DMS79 treated with DMSO at 0.1 percent for 48 hours (cell line): ENCODE data around the gene CAB39L.
"Not testable (repeated sequence)": the region's sequence is repeated elsewhere in the genome, so short reads cannot be mapped to it uniquely, and the experiment has no call there.

Experiments used
- DNase-seq: peaks from one replicate; lab custom pipeline; 2025; lab: John Stamatoyannopoulos, UW

The CAB39L gene

DNA sequence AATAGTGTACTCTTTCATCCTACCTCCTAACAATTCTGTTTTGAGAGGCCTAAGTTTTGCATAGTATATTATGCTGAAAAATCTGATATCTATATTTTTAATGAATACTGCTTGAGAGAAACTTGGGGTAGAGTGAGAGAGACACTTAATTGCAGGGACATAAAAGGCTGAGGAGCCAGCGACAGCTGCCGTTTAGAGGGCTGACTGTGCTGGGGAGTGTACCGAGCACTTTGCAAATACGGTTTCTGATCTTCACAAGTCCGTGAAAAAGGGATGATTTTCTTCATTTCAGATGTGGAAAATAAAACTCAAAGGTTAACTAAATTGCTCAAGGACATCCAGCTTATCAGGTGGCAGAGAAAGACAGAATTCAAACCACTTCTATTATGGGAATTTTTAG is 97.4 kb downstream of the CAB39L start:
- DNase-seq = no peak

DNA sequence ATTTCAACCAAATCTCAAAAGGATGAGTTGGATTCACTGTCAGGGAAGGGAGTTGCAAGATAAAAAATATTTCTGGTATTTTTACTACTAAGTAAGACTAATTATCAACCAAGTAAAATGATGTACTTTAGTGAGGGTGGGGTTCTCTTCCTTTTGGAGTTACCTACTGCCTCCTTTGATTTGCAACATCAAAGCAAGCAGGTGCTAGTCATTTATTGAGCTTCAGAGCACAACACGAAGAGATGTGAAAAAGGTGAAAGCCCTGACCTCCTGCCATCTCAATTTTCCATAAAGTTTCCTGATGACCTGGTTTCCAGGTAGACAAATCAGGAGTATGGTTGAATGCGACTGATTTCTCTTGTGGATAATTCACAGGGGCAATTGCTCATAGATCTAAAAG is 100.1 kb downstream of the CAB39L start:
- no peak for DNase-seq

DNA sequence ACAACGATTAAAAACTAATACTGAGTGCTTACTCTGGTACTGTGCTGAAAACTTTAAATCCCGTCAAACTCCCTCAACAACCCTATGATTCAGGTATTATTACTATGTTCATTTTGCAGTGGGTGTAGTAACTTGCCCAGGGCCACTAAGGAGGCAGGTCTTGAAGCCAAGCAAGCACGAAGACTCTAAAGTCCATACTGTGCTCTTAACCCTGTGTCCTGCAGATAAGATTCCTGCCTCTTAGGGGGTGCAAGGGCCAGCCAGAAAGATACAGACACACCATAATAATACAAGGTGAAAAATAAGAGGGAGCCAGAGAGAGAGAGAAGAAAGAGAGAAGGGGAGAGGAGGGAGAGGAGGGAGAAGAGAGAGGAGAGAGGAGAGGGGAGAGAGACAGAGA is 100.6 kb downstream of the CAB39L start:
- DNase-seq = no peak

DNA sequence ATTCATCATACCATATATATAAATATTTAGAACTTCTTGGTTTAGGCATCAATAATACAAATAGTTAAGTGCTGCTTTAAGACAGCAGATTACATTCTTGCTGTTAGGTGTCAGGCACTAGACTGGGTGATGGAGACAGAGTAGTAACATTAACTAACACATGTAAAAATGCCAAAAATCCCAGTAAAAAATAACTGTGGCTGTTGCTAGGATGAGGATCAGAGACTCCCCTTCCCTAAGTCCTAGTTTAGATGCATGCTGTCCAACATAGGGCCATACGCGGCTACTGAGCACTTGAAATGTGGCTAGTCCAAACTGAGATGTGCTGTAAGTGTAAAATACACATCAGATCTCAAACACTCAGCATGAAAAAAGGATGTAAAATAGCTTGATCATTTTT is 101.4 kb downstream of the CAB39L start:
- DNase-seq = no peak

DNA sequence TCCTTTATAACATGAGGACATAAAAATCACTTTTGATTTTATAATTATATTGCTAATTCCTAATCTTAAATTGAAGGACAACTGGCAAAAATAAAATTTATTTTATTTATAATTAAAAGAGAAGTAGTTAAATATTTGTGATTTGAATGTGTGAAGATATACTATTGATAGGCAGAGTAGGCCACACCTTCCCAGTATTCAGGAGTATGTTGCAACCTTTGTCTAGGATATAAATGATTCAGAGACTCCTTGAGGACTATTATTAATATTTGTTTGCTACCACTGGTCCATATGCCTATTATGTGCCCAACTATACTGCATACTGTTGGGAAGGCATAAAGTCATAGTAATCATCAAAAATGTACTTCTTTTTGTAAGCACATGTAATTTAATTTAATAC is 101.9 kb downstream of the CAB39L start:
- no peak for DNase-seq

DNA sequence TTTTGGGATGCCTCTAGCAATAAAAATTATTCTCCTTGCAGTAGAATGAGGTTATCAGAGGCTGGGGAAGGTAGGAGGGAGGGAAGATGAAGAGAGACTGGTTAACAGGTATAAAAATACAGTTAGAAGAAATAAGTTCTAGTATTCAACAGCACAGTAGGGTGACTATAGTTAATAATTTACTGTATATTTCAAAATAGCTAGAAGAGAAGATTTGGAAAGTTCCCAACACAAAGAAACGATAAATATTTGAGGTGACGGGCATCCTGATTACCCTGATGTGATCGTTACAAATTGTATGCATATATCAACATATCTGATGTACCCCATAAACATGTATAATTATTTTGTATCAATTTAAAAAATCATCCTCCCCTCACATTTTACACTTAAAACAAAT is 102.3 kb downstream of the CAB39L start:
- DNase-seq = no peak

DNA sequence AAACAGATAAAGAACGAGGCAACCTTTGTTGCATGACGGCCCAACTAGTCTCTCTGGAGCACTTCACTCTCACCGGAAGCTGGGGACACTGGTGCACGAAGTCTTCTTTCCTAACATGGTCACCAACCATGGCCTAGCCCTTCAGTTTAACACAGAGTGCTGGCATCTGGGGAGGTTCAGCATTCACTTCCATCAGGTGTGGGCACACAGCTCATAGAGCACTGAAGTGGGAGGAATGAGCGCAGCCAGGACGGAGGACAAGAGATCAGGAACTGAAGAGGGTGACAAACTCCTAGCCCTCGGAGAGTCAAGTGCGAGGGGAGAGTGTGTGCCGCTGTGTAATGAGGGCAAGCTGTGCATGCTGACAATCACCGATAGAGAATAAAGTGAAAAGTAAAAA is 103.7 kb downstream of the CAB39L start:
- DNase-seq = no peak

DNA sequence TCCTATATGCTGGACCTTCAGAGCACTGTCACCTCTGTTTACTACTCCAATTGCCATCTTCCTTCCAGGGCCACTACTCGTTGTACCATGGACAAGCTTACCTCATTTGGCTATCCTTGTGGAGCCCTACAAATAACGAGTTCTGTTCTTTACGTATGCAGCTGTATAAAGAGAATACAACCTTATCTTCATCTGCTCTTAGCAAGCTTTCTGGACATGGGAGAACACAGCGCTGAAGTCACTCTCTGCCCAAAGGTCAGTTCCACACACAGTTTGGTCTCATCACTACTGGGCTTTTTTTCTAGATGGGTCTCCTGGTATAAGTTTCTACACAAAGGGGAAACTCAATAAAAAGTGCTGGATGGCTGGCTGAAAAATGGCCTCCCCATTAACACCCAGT is 107.2 kb downstream of the CAB39L start:
- DNase-seq = no peak

DNA sequence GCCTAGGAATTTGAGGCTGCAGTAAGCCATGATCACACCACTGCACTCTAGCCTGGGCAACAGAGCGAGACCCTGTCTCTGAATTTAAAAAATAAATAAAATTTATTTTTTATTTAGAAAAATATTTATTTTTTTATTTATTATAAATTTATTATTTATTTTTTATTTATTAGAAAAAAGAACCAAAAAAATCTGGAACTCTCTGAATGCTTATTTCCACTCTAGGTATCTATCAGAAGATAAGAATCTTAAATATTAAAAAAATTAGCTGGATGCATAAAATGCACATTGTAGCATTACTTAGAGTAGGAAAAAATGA is 113.4 kb downstream of the CAB39L start:
- no peak for DNase-seq

DNA sequence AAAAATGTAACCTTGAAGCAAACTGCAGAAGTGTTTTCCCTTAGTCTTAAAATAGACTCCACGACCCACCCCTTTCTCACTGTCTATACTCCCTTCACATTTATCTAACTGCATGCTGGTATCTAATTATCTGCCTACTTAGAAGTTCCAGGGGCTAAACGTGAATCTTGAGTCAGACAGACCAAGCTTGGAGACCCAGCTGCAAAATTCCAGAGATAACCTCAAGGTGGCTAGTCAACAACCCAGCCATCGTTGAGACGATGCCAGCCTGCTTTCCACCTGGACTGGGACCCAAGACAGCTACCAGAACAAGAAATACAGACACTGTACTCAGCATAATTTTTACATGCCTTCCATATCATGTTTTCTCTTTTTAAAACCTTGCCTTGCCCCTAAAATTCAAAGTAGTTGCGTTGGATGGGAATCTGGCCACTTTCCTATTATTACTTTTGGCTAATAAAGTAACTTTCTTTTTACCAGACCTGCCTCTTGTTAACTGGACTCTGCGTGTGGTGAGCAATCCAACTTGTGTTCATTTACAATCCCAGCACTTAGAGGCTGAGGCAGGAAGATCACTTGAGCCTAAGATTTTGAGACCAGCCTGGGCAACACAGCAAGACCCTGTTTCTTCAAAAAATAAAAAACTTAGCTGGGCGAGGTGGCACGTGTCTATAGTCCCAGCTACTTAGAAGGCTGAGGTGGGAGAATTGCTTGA is 113.9 kb downstream of the CAB39L start:
- DNase-seq = no peak

DNA sequence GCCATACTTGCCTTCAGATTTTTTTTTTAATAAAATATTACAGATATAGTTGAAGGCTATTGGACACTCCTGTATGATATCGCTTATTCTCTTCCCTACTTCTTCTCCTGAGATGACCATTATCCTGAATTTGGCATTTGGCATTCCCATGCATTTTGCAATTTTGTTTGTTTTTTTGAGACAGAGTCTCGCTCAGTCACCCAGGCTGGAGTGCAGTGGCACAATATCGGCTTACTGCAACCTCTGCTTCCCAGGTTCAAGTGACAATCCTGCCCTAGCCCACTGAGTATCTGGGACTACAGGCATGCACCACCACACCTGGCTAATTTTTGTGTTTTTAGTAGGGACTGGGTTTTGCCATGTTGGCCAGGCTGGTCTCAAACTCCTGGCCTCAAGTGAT is 116.7 kb downstream of the CAB39L start:
- DNase-seq = not testable (repeated sequence)

DNA sequence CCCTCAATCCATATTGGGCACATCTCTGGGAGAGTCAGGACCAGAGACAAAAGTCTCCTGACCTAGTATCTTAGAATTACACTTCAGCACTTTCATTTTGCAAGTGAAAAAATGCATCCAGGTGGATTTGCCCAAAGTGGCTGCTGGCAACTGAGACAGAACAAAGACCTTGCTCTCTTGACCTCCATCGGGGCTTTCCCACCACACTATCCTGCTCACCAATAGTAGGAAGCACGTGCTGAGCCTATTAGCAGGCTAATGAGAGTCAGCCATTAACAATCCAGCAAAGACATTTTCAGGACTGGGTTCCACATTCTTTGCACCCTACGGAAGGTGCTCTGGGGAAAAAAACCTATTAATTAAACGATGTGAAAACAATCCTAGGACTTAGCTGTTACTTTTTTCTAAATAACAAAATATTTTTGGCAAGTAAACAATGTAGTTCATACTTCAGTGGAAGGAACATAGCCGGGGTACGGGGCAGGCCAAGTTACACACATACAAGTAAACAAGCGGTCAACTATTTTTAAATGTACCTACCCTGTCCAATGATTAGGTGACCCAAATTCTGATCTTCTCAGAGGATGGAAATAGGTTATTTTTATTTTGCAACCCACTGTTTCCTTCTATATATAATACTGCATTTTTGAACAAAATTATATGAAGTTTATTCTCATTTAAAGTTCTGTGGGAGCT is 117.5 kb downstream of the CAB39L start:
- no peak for DNase-seq

DNA sequence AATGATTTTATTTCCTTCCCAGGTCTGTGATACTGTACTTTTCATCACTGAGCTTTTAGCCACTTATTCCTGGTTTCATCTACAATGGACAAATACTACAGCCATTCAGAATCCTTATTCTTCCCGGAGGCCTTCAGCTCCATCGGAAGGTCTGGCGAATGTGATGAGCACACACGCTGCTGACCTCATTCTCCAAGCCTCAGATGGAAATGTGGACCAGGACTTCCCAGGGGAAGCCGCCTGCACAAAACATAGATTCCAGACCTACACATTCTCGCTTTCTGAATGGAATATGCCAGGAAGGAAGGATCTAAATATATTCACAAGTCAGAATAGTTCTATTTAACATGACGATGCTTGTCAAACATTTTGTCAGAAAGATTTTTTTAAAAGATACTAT is 120.5 kb downstream of the CAB39L start:
- DNase-seq = no peak

DNA sequence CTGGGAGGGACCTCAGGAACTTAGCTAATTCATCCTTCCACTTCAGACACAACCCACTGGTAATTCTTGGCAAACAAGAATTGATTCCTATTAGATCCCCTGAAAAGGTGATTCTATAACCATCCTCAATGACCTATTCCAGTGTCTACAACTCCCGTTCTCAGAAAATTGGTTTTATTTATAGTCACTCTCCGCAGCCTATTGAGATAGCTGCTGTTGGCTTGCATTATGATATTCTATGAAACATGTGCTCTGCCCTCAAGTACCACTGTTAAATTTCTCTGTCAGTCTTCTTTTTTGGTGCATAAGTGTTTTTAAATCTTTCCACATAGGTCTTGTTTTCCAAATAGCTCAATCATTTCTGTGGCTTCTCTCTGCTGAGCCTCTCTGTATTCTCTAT is 121.2 kb downstream of the CAB39L start:
- DNase-seq = no peak

DNA sequence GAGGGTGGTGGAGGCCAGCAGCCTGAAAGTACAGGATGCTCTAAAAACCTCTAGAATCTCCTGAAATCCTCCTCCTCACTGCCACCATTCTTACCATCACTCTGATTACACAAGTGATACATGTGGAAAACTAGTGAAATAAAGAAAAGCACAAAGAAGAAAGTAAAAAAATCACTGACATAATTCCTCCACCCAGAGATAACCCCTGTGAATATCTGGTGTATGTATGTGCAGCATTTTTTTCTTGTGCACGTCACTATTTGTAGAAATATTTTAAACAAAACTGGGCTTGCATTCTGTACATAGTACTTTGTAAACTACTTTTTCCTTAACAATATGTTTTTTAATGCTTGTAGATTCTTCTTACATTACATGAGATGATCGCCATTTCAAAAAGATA is 122.9 kb downstream of the CAB39L start:
- no peak for DNase-seq

DNA sequence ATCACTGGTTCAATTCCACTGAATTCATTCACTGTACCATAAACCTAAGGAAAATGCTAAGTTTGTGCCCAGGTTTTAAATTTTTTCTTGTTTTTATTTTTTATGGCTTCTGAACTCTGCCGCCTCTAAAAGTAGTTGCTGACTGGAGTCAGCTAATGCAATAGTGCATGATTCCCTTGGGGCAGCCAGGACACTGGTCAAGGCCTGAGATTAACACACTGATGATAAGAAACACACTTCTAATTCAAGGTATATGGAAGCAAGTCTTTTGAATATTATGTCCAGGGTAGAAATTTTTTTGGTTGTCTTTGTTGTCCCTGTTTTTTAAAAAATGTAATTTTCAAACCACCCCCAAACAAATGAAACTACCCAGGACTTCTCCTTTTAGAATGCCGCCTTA is 123.9 kb downstream of the CAB39L start:
- DNase-seq = no peak

DNA sequence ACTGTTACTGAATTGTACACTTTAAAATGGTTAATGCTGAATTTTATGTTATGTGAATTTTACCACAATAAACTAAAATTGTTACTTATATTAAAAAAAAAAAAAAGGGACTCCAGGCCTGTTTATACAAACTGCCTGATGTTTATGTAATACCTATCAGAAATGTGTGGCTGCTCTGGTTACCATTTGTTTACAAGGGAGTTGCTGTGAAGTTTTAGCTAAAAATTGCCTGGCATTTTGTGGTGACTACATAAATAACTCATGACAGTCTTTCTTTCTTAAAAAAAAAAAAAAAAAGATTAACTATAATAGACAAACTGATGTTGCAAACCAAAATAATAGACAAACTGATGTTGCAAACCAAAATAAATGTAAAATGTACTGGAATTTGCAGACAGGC is 124.3 kb downstream of the CAB39L start:
- no peak for DNase-seq

DNA sequence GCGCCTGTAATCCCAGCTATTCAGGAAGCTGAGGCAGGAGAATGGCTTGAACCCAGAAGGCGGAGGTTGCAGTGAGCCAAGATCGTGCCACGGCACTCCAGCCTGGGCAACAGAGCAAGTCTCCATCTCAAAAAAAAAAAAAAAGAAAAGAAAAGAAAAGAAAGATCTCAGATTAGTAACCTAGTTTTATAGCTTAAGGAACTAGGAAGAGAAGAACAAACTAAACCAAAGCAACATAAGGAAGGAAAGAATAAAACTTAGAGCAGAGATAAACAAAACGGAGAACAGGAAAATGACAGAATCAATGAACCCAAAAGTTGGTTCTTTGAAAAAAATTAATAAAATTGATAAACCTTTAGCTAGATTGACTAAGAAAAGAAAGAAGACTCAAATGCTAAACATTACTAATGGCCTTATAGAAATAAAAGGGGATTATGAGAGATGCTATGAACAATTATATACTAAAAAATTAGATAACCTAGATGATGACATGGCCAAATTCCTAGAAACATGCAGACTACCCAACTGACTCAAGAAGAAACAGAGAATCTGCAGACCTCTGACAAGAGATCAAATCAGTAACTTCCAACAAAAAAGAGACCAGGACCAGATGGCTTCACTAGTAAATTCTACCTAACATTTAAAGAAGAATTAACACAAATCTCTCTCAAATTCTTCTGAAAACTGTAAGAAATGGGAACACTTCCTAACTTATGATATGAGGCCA is 127.9 kb downstream of the CAB39L start:
- no peak for DNase-seq

DNA sequence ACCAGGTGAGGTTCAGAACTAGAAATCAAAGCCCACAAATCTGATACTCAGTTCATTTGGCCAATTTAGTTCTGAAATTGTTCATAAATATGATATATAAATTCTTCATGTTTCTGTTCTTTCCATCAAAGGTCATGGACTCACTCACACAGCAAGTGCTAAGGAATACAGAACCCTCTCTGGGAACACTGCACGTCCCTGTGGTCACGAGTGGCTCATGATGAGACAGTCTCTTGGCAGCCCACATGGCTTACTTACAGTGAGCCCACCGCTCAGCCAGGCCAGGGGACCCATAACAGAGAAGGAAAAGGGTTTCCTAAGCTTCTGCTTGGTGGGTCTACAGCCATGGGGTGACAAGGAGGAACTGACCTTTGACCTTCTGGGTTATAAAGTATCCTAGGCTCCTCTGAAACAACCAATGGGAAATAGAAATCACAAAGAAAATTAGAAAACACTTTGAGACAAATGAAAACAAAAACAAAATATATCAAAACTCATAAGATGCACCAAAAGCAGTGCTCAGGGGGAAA is 128.8 kb downstream of the CAB39L start:
- no peak for DNase-seq

DNA sequence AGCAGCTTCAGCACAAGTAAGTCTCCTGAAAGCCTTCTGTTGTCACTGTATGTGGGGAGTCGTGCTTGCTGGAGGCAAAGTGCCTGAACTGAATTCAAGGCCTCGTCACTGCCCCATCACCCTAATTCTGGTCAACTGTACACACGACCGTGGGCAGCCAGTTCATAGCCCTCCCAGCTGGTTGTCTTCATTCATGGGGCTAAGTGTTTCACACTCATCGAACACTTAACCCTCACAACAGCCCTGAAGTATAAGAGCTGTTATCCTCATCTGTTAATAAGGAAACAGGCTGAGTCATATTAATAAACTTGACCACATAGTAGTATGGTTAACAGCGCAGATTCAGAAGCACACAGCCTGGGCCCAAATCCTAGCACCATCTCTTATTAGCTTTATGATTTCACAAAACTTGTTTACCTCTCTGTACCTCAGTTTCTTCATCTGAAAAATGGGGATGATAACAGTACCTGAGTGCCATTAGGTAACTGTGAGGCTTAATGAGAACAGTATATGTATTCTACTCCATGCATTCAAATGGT is 129.5 kb downstream of the CAB39L start:
- no peak for DNase-seq

DNA sequence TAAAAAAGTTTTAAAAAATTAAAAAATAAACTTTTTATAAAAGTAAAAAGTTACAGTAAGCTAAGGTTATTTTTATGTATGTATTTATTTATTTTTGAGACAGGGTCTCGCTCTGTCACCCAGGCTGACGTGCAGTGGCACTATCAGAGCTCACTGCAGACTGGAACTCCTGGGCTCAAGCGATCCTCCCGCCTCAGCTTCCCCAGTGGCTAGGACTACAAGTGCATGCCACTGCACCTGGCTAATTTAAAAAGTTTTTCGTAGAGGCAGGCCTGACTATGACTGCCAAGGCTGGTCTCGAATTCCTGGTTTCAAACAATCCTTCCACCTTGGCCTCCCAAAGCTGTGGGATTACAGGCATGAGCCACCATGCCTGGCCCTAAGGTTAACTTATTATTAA is 132.0 kb downstream of the CAB39L start:
- DNase-seq = no peak

DNA sequence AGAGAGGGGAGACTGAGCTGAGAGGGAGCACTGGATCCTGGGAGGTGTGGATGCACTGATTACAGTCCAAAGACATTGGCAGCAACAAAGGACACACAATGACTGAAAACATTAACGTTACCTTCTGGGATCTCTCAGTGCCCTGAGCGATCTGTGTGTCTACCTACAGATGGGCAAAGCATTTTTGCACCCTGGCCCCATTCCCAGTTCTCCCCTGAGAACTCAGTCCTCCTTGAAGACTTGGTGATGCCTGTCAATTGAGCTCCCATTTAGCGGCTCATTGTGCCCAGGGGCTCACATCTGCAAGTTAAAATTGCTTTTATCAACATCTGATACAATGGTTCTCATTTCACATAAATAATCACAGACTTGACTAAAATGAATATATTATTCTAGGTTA is 133.6 kb downstream of the CAB39L start:
- no peak for DNase-seq

DNA sequence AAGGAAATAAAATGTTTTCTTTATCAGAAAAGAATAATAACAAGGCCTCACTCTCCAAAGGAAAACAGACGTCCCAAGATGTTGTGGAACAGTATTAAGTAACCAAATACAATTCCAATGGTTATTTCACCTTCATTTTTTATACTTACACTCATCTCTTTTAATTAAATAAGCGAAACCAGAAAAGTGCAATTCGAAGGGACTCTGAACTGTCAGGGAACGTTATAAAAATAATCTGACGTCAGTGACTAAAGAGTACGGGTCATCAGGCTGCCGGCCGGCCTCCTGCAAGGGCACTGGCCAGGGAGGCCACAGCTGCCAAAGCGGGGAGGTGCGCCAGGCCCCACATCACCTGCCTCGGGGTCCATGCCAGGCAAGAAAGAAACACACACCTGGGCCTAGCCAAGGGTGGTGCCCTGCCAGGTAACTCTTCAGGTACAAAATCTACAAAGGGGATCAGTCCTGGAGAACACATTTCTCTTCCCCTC is 134.9 kb downstream of the CAB39L start:
- no peak for DNase-seq
